DND-41 (cell line): ENCODE data around the gene GALNT7.
A peak's percentile ranks its signal among the peaks of the same experiment; 100 is the strongest.

Experiments used
- ATAC-seq: fragments of 200-7000 bp; cut with Tn5 transposase; 3 replicates; pipeline ENCODE4 v1.9.1; 2021; ENCODE audit warnings: low read depth; ENCODE audit not compliant: insufficient read depth
- DNase-seq: peaks from one replicate; pipeline ENCODE4 v3.0.0-alpha.2; 2020
- H2AFZ ChIP-seq: 2 replicates; pipeline ENCODE4 v1.6.0; 2012; ENCODE audit warnings: low read depth, low read length
- H3K27ac ChIP-seq: 2 replicates; pipeline ENCODE4 v1.5.1; 2012; ENCODE audit warnings: low read length, inconsistent platforms
- H3K27me3 ChIP-seq: fragments of 200-600 bp; sonication (generic); 2 replicates; pipeline ENCODE4 v1.6.0; 2012; ENCODE audit warnings: low read length, mild to moderate bottlenecking, inconsistent platforms; ENCODE audit not compliant: insufficient read depth, poor library complexity
- H3K36me3 ChIP-seq: 2 replicates; pipeline ENCODE4 v1.5.1; 2012; ENCODE audit warnings: low read length, inconsistent platforms; ENCODE audit not compliant: insufficient read depth
- H3K4me1 ChIP-seq: 2 replicates; pipeline ENCODE4 v1.5.1; 2012; ENCODE audit warnings: mild to moderate bottlenecking, low read length; ENCODE audit not compliant: insufficient read depth
- H3K4me2 ChIP-seq: 2 replicates; pipeline ENCODE4 v1.6.0; 2012; ENCODE audit warnings: mild to moderate bottlenecking, moderate library complexity, low read length, inconsistent platforms; ENCODE audit not compliant: insufficient read depth
- H3K4me3 ChIP-seq, 2 experiments: fragments of 200-600 bp in 1 of 2; shearing (Covaris generic) in 1 of 2; 2 replicates each; pipeline ENCODE4 v1.5.1; 2012 to 2016; ENCODE audit warnings: inconsistent platforms in 2 of 2, low read length in 2 of 2, mild to moderate bottlenecking in 2 of 2, low read depth in 1 of 2, moderate library complexity in 1 of 2
- H3K79me2 ChIP-seq: 2 replicates; pipeline ENCODE4 v1.6.0; 2012; ENCODE audit warnings: low read length, inconsistent platforms; ENCODE audit not compliant: insufficient read depth
- H3K9ac ChIP-seq: 2 replicates; pipeline ENCODE4 v1.6.0; 2012; ENCODE audit warnings: low read depth, mild to moderate bottlenecking, inconsistent platforms, low read length, moderate library complexity
- H3K9me3 ChIP-seq: 2 replicates; pipeline ENCODE4 v1.5.1; 2012; ENCODE audit warnings: low read length, moderate library complexity, mild to moderate bottlenecking, inconsistent platforms; ENCODE audit not compliant: insufficient read depth, severe bottlenecking
- H4K20me1 ChIP-seq: 2 replicates; pipeline ENCODE4 v1.6.0; 2012; ENCODE audit warnings: low read length; ENCODE audit not compliant: insufficient read depth
- CTCF ChIP-seq: IDR thresholded peaks from 2 replicates; pipeline ENCODE4 v1.5.1; 2012; ENCODE audit warnings: borderline replicate concordance, low read length, moderate library complexity, mild to moderate bottlenecking; ENCODE audit not compliant: poor library complexity, severe bottlenecking; ENCODE audit errors: extremely low read depth
- EZH2 ChIP-seq: IDR thresholded peaks from 3 replicates; pipeline ENCODE4 v1.6.1; 2012; ENCODE audit warnings: borderline replicate concordance, low read depth, mild to moderate bottlenecking, moderate library complexity, low read length, inconsistent platforms; ENCODE audit not compliant: severe bottlenecking

The GALNT7 gene

GRCh38 chr4:173267711-173268110 lies 99.1 kb downstream of the GALNT7 start:
- H3K4me1 ChIP-seq = peaks cover 45% of the 10 kb centered on the region
- no peak for ATAC-seq

GRCh38 chr4:173269280-173269679 lies 100.7 kb downstream of the GALNT7 start:
- Histone ChIP-seq H3K9me3 (no peaks in the 10 kb centered on the region), H2AFZ (no peak overlapping the region), H3K79me2 (peaks cover 93% of the 10 kb centered on the region), H3K9ac (no peak overlapping the region), H4K20me1 (peaks cover 19% of the 10 kb centered on the region), H3K27ac (no peak overlapping the region), H3K27me3 (no peaks in the 10 kb centered on the region), H3K4me2 (no peak overlapping the region), H3K4me1 (peaks cover 29% of the 10 kb centered on the region), H3K4me3 (no peak overlapping the region), H3K36me3 (peaks cover 23% of the 10 kb centered on the region)
- ATAC-seq (no peak), DNase-seq (no peak)
- TF ChIP-seq CTCF = no peak
- no peak for TF ChIP-seq EZH2

More at GRCh38 chr4:173267711-173268110, 99.1 kb downstream of the GALNT7 start:
- Histone ChIP-seq H3K36me3 (peaks cover 15% of the 10 kb centered on the region), H3K79me2 (peaks cover 91% of the 10 kb centered on the region), H3K4me3 (no peak overlapping the region), H3K9me3 (no peaks in the 10 kb centered on the region), H3K27ac (peak overlapping the region; percentile 9), H2AFZ (no peak overlapping the region), H4K20me1 (peaks cover 13% of the 10 kb centered on the region; the same call in 1 of the 2 replicates), H3K4me2 (no peak overlapping the region), H3K27me3 (no peaks in the 10 kb centered on the region), H3K9ac (no peak overlapping the region)
- DNase-seq = no peak
- TF ChIP-seq EZH2 = no peak
- no peak for TF ChIP-seq CTCF

- H3K9me3 ChIP-seq = no peaks in the 10 kb centered on the region
- H3K79me2 ChIP-seq = peaks cover 99% of the 10 kb centered on the region
- H3K4me1 ChIP-seq = peaks cover 18% of the 10 kb centered on the region
- H3K27me3 ChIP-seq = no peaks in the 10 kb centered on the region
- no peak for ATAC-seq
- peaks cover 24% of the 10 kb centered on the region for H4K20me1 ChIP-seq
- no peak overlapping the region for H3K9ac ChIP-seq
- H3K4me3 ChIP-seq = no peak overlapping the region
- H3K4me2 ChIP-seq = no peak overlapping the region
- TF ChIP-seq EZH2 (no peak), CTCF (no peak)
- DNase-seq = no peak
- no peak overlapping the region for H3K27ac ChIP-seq
- no peak overlapping the region for H2AFZ ChIP-seq
- peaks cover 31% of the 10 kb centered on the region for H3K36me3 ChIP-seq
Observed at GRCh38 chr4:173270312-173271027, 101.9 kb downstream of the GALNT7 start.
